Gastrocnemius medialis (tissue), 4 donors: ENCODE results near the gene LY6G6C.

Experiments used
- POLR2A ChIP-seq, 2 donors: fragments of 450-650 bp; IDR thresholded peaks; one replicate each; pipeline ENCODE4 v1.6.1; 2017; ENCODE audit warnings: antibody characterized with exemption in 2 of 2, mild to moderate bottlenecking in 2 of 2, moderate library complexity in 2 of 2
- TF ChIP-seq, protein P1 (sequence below), 5 experiments: fragments of 450-650 bp in 3 of 5; fragments of 200-600 bp in 2 of 5; sonication (generic) in 2 of 5; IDR thresholded peaks in 4 of 5; conservative IDR thresholded peaks in 1 of 5; 1 replicate in 4 of 5; 2 replicates in 1 of 5; pipeline ENCODE4 v1.5.1; 2016 to 2019; ENCODE audit warnings: antibody characterized with exemption in 5 of 5, mild to moderate bottlenecking in 3 of 5, moderate library complexity in 3 of 5

DNA sequence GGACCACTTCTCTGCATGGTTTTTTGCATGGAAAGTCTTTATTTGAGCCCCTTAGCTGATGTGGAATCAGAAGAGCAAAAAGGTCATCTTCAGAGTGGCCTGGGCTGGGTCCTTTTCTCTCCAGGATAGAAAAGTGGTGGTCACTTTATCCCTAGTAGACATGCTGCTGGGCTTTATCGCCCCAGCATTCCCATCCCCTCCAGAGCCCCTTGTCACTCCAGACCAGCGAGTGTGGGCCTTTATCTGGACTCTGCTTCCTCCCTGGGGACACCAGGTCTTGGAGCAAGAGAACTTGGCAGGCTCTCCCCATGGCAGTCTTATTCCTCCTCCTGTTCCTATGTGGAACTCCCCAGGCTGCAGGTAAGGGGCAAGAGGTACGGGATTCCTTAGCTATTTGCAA, 14.9 kb downstream of the LY6G6C start, which contains the start of gene LY6G6F:
- TF ChIP-seq, protein P1, sequence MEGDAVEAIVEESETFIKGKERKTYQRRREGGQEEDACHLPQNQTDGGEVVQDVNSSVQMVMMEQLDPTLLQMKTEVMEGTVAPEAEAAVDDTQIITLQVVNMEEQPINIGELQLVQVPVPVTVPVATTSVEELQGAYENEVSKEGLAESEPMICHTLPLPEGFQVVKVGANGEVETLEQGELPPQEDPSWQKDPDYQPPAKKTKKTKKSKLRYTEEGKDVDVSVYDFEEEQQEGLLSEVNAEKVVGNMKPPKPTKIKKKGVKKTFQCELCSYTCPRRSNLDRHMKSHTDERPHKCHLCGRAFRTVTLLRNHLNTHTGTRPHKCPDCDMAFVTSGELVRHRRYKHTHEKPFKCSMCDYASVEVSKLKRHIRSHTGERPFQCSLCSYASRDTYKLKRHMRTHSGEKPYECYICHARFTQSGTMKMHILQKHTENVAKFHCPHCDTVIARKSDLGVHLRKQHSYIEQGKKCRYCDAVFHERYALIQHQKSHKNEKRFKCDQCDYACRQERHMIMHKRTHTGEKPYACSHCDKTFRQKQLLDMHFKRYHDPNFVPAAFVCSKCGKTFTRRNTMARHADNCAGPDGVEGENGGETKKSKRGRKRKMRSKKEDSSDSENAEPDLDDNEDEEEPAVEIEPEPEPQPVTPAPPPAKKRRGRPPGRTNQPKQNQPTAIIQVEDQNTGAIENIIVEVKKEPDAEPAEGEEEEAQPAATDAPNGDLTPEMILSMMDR (IDR thresholded peaks at IDR 0.05 in 4 of 5, conservative IDR thresholded peaks at IDR 0.05 in 1 of 5) = no peak
- no peak for TF ChIP-seq POLR2A (IDR thresholded peaks at IDR 0.05)
